Measurements from ENCODE around the gene GIT1. TPM values are rescaled to one million over a fixed set of nuclear protein-coding genes. Genes with fewer than 3 reads are reported as not detected.

Gene GIT1
- total and polyA plus RNA-seq, 8 donors, result 38.7 to 57.3 (median 40.7) TPM

DNA sequence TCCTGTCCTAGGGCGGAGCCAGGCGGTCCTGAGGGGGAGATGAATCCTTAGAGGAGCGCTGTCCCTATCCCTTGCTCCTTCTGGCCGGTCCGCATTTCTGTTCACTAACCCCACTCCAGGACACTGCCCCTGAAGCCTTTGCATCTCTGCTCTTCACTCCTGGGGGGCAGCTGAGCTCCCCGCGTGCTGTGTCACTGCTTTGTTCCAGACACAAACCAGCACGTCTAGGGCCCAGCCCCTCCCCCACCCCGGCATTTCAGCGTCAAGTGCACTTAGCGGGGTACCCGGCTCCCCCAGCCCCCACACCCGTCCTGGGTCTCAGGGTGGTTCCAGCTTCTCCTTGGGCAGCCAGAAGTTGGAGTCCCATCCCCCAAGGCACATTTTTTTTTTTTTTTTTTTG, 24.4 kb upstream of the GIT1 start:
- no peak overlapping the region for H3K27ac ChIP-seq
- DNase-seq, result peak in 1 of 4 donors; percentile 59
- no peak for ATAC-seq
- intact Hi-C loops (cut with DNase I), result no loop called here
- H3K4me3 ChIP-seq, result peak overlapping the region in 1 of 2 donors; percentile 27
- peaks cover 0 to 66% of the 10 kb centered on the region in 2 donors for H3K27me3 ChIP-seq
- no peaks in the 10 kb centered on the region for H3K9me3 ChIP-seq
- TF ChIP-seq, protein P1, sequence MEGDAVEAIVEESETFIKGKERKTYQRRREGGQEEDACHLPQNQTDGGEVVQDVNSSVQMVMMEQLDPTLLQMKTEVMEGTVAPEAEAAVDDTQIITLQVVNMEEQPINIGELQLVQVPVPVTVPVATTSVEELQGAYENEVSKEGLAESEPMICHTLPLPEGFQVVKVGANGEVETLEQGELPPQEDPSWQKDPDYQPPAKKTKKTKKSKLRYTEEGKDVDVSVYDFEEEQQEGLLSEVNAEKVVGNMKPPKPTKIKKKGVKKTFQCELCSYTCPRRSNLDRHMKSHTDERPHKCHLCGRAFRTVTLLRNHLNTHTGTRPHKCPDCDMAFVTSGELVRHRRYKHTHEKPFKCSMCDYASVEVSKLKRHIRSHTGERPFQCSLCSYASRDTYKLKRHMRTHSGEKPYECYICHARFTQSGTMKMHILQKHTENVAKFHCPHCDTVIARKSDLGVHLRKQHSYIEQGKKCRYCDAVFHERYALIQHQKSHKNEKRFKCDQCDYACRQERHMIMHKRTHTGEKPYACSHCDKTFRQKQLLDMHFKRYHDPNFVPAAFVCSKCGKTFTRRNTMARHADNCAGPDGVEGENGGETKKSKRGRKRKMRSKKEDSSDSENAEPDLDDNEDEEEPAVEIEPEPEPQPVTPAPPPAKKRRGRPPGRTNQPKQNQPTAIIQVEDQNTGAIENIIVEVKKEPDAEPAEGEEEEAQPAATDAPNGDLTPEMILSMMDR (IDR thresholded peaks at IDR 0.05), result no peak
- H3K36me3 ChIP-seq, result no peaks in the 10 kb centered on the region
- H3K4me1 ChIP-seq, result peaks cover 35 to 60% of the 10 kb centered on the region in 2 donors

DNA sequence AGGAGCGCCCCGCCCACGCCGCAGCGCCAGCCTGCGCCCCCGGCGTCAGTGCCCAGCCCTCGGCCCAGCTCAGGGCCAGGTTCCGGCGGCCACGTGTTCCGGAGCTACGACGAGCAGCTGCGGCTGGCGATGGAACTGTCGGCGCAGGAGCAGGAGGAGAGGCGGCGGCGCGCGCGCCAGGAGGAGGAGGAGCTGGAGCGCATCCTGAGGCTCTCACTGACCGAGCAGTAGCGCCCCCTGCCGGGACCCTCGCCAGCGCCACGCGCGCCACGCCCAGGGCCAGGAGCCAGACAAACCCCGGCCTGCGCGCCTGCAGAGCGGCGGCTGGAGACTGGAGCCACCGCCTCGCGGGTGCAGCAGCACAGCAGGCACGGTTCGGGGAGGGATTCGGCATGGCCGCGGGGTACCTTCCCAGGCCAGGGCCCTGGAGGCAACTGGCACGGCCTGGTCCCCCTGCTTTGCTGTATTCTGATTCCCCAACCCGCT, 23.9 kb upstream of the GIT1 start:
- Histone ChIP-seq H3K4me3 (peak overlapping the region in 1 of 2 donors; percentile 27), H3K9me3 (no peaks in the 10 kb centered on the region), H3K27ac (no peak overlapping the region), H3K36me3 (no peaks in the 10 kb centered on the region), H3K27me3 (peaks cover 0 to 61% of the 10 kb centered on the region in 2 donors), H3K4me1 (peaks cover 35 to 56% of the 10 kb centered on the region in 2 donors)
- peak; percentile 68 for ATAC-seq
- peak; percentile 81 to 98 (median 92) for DNase-seq
- TF ChIP-seq, protein P1 (IDR thresholded peaks at IDR 0.05), result peak; percentile 76 to 95
- intact Hi-C loops (cut with DNase I), result no loop called here

DNA sequence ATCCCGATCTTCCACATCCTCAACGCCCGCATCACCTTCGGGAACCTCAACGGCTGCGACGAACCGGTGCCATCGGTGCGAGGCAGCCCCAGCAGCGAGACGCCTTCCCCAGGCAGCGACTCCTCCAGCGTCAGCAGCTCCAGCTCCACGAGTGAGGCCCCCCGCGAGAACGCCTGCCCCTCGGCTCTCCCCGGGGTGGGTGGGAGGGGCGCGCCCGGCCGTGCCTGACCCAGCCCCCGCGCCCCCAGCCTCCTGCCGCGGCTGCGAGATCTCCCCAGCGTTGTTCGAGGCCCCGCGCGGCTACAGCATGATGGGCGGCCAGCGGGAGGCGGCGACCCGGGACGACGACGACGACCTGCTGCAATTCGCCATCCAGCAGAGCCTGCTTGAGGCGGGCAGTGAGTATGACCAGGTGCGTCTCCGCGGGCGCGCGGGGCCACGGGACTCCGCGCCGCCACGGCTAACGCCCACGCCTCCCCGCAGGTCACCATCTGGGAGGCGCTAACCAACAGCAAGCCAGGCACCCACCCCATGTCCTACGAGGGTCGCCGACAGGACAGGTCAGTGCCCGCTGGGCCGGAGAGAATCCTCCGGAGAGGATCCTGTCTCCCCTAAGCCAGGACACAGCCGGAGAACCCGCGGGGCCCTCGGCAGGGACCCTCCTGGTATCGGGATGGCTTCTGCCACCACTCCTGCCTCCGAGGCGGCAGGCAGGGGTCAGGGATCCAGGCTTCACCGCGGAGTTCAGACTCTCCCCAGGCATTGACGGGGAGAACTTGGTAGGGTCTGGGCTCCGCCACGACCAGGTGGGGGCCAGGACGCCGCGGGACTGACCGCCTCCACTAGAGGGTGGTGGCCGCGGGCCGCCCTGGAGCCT, 23.2 kb upstream of the GIT1 start:
- DNase-seq (peak in 1 of 4 donors; percentile 77), ATAC-seq (no peak)
- Histone ChIP-seq H3K27me3 (peaks cover 0 to 55% of the 10 kb centered on the region in 2 donors), H3K27ac (no peak overlapping the region), H3K9me3 (no peaks in the 10 kb centered on the region), H3K4me1 (peaks cover 30 to 49% of the 10 kb centered on the region in 2 donors), H3K4me3 (peak overlapping the region in 1 of 2 donors; percentile 27), H3K36me3 (no peaks in the 10 kb centered on the region)
- TF ChIP-seq, protein P1 (IDR thresholded peaks at IDR 0.05), result no peak
- intact Hi-C loops (cut with DNase I), result no loop called here

DNA sequence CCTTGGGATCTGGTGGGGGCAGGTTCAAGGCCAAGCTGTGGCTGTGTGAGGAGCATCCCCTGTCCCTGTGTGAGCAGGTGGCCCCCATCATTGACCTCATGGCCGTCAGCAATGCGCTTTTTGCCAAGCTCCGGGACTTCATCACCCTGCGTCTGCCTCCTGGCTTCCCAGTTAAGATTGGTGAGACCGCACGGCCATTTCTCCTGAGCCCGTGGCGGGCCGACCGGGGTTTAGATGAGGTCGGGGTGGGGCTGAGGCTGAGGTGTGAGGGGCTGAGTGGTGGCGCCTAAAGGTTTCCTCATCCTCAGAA, 22.6 kb upstream of the GIT1 start:
- TF ChIP-seq, protein P1 (IDR thresholded peaks at IDR 0.05), result no peak
- Histone ChIP-seq H3K36me3 (no peaks in the 10 kb centered on the region), H3K27ac (no peak overlapping the region), H3K4me3 (no peak overlapping the region), H3K9me3 (no peaks in the 10 kb centered on the region), H3K27me3 (peaks cover 0 to 49% of the 10 kb centered on the region in 2 donors), H3K4me1 (peaks cover 24 to 43% of the 10 kb centered on the region in 2 donors)
- DNase-seq (no peak), ATAC-seq (no peak)
- intact Hi-C loops (cut with DNase I), result no loop called here

DNA sequence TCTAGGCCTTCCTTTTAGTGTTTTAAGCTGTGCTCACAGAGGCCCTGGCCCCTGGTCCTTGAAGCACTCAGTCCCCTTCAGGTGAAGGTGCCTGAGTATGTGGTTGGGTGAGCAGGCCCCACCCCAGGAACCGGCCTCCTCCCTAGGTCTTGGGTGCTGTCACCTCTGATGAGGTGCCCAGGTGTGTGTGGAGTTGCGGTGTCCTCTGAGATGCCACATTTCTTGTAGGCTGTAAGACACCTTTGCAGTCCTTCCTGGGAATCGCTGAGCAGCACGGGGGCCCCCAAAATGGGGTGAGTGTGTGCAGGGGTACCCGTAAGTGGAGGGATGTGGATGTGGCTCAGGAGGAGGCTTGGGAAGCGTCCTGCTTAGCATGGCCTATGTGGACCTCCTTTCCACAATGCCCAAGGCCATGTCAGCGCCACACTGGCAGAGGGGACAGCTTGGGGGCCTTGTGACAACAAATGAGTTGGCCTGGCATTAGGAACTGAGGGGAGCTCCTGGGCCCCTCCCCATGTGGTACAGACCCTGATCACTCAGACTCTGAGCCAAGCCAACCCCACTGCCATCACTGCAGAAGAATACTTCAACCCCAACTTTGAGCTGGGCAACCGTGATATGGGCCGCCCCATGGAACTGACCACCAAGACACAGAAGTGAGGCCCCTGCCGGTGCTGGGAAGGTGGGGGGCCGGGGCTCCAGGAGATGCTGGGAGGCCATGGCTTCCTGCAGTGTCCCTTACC, 22.1 kb upstream of the GIT1 start:
- intact Hi-C loops (cut with DNase I), result no loop called here
- H3K27ac ChIP-seq, result no peak overlapping the region
- no peak overlapping the region for H3K4me3 ChIP-seq
- peaks cover 21 to 38% of the 10 kb centered on the region in 2 donors for H3K4me1 ChIP-seq
- peaks cover 0 to 44% of the 10 kb centered on the region in 2 donors for H3K27me3 ChIP-seq
- H3K36me3 ChIP-seq, result no peaks in the 10 kb centered on the region
- peak in 2 of 4 donors; percentile 14 to 40 for DNase-seq
- no peak for ATAC-seq
- H3K9me3 ChIP-seq, result no peaks in the 10 kb centered on the region
- TF ChIP-seq, protein P1 (IDR thresholded peaks at IDR 0.05), result no peak
